ENCODE measurements around the gene MCUB. TPM values are rescaled to one million over a fixed set of nuclear protein-coding genes. Genes with fewer than 3 reads are reported as not detected.

Gene MCUB
- total RNA-seq, 1 experiment from 2014 or later: 18.6 TPM

- DNase-seq (ENCODE audit: low read depth, low spot score) (no peak), ATAC-seq (no peak)
- Histone ChIP-seq H3K9me3 (ENCODE audit: control insufficient read depth in 1 of 2, insufficient read depth in 1 of 2, low read depth in 1 of 2, low read length in 2 of 2) (0 out of 4 replicates have a peak, but pooled peaks cover 0 to 2% of the 10 kb centered on the region in 2 experiments), H3K9ac (ENCODE audit: low read length) (no peak overlapping the region), H3K4me1 (ENCODE audit: control insufficient read depth in 1 of 2, insufficient read depth in 2 of 2, low read length in 2 of 2) (no peaks in the 10 kb centered on the region), H3K27ac (ENCODE audit: low read depth, low read length) (no peak overlapping the region), H3K4me2 (ENCODE audit: low read length) (no peak overlapping the region), H3K36me3 (ENCODE audit: control insufficient read depth in 1 of 2, insufficient read depth in 2 of 2, low read length in 2 of 2) (no peaks in the 10 kb centered on the region), H3K4me3 (replicated peaks in 1 of 2; ENCODE audit: low read depth in 1 of 2, low read length in 2 of 2) (no peak overlapping the region), H4K20me1 (ENCODE audit: insufficient read depth) (no peaks in the 10 kb centered on the region), H3K9me2 (ENCODE audit: insufficient read depth) (no peaks in the 10 kb centered on the region), H3K27me3 (ENCODE audit: insufficient read depth, low read length) (no peaks in the 10 kb centered on the region), H3K79me2 (ENCODE audit: insufficient read depth, low read length) (no peaks in the 10 kb centered on the region), H2AFZ (ENCODE audit: low read depth, low read length, poor library complexity, severe bottlenecking) (no peak overlapping the region)
- no TSS peak for BruUV-seq (replicated peaks)
- ChIA-PET POLR2A (no interaction called here), RAD21 (ENCODE audit: low non-redundant PET in 1 of 2, low total read pairs in 2 of 2, uncharacterized antibody in 2 of 2, unreplicated experiment in 2 of 2) (no interaction called here), CTCF (no interaction called here)
- intact Hi-C loops (cut with micrococcal nuclease): no loop called here
- no peak for TF ChIP-seq REST (IDR thresholded peaks at IDR 0.05; ENCODE audit: low read depth)
- TF ChIP-seq MAX (IDR thresholded peaks at IDR 0.05): no peak
Observed at GRCh38 chr4:109607976-109608375, 47.9 kb downstream of the MCUB start.

- H3K9me2 ChIP-seq (ENCODE audit: insufficient read depth): no peaks in the 10 kb centered on the region
- ChIA-PET POLR2A (no interaction called here), RAD21 (ENCODE audit: low non-redundant PET in 1 of 2, low total read pairs in 2 of 2, uncharacterized antibody in 2 of 2, unreplicated experiment in 2 of 2) (no interaction called here), CTCF (no interaction called here)
- H3K4me2 ChIP-seq (ENCODE audit: low read length): no peak overlapping the region
- H3K36me3 ChIP-seq (ENCODE audit: control insufficient read depth in 1 of 2, insufficient read depth in 2 of 2, low read length in 2 of 2): no peaks in the 10 kb centered on the region
- no peak overlapping the region for H2AFZ ChIP-seq (ENCODE audit: low read depth, low read length, poor library complexity, severe bottlenecking)
- ATAC-seq (no peak), DNase-seq (ENCODE audit: low read depth, low spot score) (no peak)
- intact Hi-C loops (cut with micrococcal nuclease): no loop called here
- H3K4me3 ChIP-seq (replicated peaks in 1 of 2; ENCODE audit: low read depth in 1 of 2, low read length in 2 of 2): no peak overlapping the region
- no peaks in the 10 kb centered on the region for H3K79me2 ChIP-seq (ENCODE audit: insufficient read depth, low read length)
- no peaks in the 10 kb centered on the region for H4K20me1 ChIP-seq (ENCODE audit: insufficient read depth)
- H3K9me3 ChIP-seq (ENCODE audit: control insufficient read depth in 1 of 2, insufficient read depth in 1 of 2, low read depth in 1 of 2, low read length in 2 of 2): 0 out of 4 replicates have a peak, but pooled peaks cover 0 to 2% of the 10 kb centered on the region in 2 experiments
- H3K4me1 ChIP-seq (ENCODE audit: control insufficient read depth in 1 of 2, insufficient read depth in 2 of 2, low read length in 2 of 2): no peaks in the 10 kb centered on the region
- H3K27me3 ChIP-seq (ENCODE audit: insufficient read depth, low read length): no peaks in the 10 kb centered on the region
- no peak overlapping the region for H3K27ac ChIP-seq (ENCODE audit: low read depth, low read length)
- no TSS peak for BruUV-seq (replicated peaks)
- no peak overlapping the region for H3K9ac ChIP-seq (ENCODE audit: low read length)
- TF ChIP-seq CBX3 (IDR thresholded peaks at IDR 0.05; ENCODE audit: low read depth) (no peak), ZBTB33 (IDR thresholded peaks at IDR 0.05; ENCODE audit: extremely low read depth, insufficient replicate concordance, low read length) (no peak), ATF3 (IDR thresholded peaks at IDR 0.05) (no peak), POLR2AphosphoS5 (IDR thresholded peaks at IDR 0.05; ENCODE audit: low read depth, low read length) (no peak), CEBPB (IDR thresholded peaks at IDR 0.05; ENCODE audit: low read depth) (no peak), MAX (IDR thresholded peaks at IDR 0.05) (no peak), FOSL1 (IDR thresholded peaks at IDR 0.05; ENCODE audit: low read depth) (no peak), ZFX (IDR thresholded peaks at IDR 0.05) (no peak), ZNF274 (IDR thresholded peaks at IDR 0.05; ENCODE audit: low read depth, low read length) (no peak), SIN3A (IDR thresholded peaks at IDR 0.05; ENCODE audit: low read depth) (no peak), RAD21 (IDR thresholded peaks at IDR 0.05; ENCODE audit: low read depth) (no peak), POLR2A (IDR thresholded peaks at IDR 0.05; ENCODE audit: borderline replicate concordance, extremely low read depth, insufficient read depth, insufficient read length) (no peak), ELF1 (IDR thresholded peaks at IDR 0.05; ENCODE audit: borderline replicate concordance, low read depth) (no peak), EGR1 (IDR thresholded peaks at IDR 0.05; ENCODE audit: low read depth) (no peak), SP1 (IDR thresholded peaks at IDR 0.05; ENCODE audit: low read depth) (no peak)
Observed at GRCh38 chr4:109608879-109609278, 48.8 kb downstream of the MCUB start.
